Measurements from ENCODE around the gene TANGO6.
"Not testable (repeated sequence)": the region's sequence is repeated elsewhere in the genome, so short reads cannot be mapped to it uniquely, and the experiment has no call there.

Gene TANGO6

DNA sequence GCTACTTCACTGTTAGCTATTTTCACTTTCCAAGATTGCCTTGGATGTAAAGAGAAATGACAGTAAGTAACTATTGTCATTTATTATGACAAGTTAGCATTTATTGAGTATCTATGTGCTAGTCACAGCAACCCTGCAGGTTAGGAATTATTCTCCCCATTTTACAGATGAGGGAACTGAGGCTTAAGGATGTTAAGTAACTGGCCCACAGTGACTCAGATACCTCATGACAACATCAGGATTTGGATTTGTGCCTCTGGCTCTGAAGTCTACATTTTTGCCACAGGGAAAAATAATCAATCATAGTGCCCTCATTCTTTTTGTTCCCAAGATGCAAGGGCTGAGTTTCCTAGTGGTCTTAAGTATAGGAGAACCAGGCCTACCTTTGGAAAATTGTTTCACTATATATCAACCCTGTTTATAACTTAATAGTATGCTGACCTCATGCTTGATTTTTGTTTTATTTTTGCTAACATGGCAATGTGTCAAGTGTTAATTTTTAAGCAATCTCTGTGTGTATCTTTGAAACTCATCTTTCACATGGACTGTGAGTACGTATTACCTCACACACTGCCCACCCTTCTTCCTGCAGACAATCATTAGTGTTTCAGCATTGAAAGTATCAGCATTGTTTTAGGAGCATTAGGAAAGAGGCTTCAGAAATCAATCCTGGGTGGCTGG lies 105.0 kb downstream of the TANGO6 start:
- DNase-seq (ENCODE audit: low read depth): no peak
- no peak overlapping the region for H3K4me3 ChIP-seq (ENCODE audit: low read depth, low read length)

DNA sequence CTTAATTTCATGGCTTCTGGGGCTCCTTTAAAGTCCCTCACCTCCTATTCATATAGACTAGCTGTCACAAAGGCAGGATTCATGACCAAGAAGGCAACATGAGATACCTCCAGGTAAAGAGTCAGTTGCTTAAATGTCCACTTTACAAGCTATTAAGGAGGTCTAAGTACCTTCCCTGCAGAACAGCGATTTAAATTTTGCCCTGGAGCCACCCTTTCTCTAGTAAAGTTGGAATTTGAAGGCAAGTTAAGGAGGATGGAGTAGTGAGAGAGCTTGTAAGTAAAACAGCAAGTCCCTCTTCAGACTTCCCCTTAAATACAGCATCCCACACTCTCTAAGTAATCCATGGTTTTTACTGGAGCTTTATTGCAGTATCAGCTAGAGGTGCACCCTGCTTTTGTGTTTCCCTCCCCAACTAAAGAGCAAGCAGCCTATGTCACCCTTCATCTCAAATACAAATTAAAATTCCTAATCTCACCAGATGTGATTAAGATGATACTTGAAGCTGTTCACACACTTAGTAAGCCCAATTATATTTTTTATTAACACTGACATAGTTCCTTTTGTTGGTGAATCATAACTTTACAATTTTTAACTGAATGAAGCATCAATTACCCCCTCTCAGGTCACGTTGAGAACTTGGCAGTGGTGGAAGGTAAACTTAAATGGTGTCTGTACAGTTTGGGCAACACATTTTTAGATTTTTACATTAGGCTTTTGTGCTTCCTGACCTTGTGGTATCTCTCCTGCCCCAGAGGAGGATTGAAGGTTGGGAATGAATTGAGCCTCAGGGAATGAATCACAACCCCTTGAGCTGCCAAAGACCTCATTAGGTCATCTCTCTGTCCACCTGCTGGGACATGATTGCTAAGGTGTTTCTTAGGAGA lies 108.9 kb downstream of the TANGO6 start:
- DNase-seq (ENCODE audit: low read depth): no peak
- H3K4me3 ChIP-seq (ENCODE audit: low read depth, low read length): no peak overlapping the region

- H3K4me3 ChIP-seq (ENCODE audit: low read depth, low read length): no peak overlapping the region
- DNase-seq (ENCODE audit: low read depth): no peak
These were observed 111.7 kb downstream of the TANGO6 start for GRCh38 chr16:68954911-68955635.

DNA sequence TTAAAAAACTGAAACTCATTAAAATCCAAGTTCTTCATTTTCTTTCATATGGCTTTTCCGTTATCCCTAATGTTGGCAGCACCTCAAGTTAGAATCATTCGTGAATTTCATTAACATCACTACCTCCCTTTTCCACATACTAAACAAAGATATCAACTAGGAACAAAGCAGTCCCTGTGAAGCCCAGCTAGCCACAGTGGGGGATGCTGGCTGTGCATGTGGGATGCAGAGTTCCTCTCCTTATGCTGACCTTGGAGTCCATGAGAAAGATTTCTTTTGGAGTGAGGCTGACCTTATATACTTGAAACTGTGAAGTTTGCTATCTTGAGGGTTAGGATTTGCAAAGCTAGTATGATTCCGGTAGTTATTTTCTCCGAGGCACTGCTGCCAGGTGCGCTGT lies 117.6 kb downstream of the TANGO6 start:
- no peak overlapping the region for H3K4me3 ChIP-seq (ENCODE audit: low read depth, low read length)

GRCh38 chr16:68961778-68962402 lies 118.6 kb downstream of the TANGO6 start:
- no peak overlapping the region for H3K4me3 ChIP-seq (ENCODE audit: low read depth, low read length)
- DNase-seq (ENCODE audit: low read depth): no peak

More for the DNA sequence above, 117.6 kb downstream of the TANGO6 start:
- DNase-seq (ENCODE audit: low read depth): no peak

- H3K4me3 ChIP-seq (ENCODE audit: low read depth, low read length): no peak overlapping the region
- DNase-seq (ENCODE audit: low read depth): no peak
These were observed 126.0 kb downstream of the TANGO6 start for GRCh38 chr16:68969338-68969737.

DNA sequence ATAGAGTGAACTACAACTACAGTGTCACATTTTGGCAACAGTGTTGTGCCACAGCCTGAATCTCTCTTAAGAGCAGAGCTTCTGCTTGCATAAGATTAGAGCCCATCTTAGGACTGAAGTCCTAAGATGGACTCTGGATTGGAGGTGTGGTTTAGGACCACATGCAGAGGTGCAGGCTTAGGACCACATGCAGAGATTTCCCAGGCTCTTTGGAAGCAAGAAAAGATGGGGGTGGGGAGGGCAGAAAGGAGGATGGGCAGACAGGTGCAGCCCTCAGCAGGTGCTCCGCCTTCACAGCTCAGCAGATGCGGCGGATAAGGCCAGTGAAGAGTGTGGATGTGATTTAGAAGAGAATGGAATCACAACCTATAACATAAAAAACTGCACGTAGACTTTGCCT lies 128.7 kb downstream of the TANGO6 start:
- H3K4me3 ChIP-seq (ENCODE audit: low read depth, low read length): no peak overlapping the region
- DNase-seq (ENCODE audit: low read depth): no peak

GRCh38 chr16:68972720-68973119 lies 129.4 kb downstream of the TANGO6 start:
- peak; percentile 33 for DNase-seq (ENCODE audit: low read depth)
- no peak overlapping the region for H3K4me3 ChIP-seq (ENCODE audit: low read depth, low read length)

- H3K4me3 ChIP-seq (ENCODE audit: low read depth, low read length): no peak overlapping the region
- DNase-seq (ENCODE audit: low read depth): no peak
These were observed 130.3 kb downstream of the TANGO6 start for GRCh38 chr16:68973611-68974120.

GRCh38 chr16:68978303-68978954 lies 135.1 kb downstream of the TANGO6 start:
- no peak for DNase-seq (ENCODE audit: low read depth)
- H3K4me3 ChIP-seq (ENCODE audit: low read depth, low read length): no peak overlapping the region

GRCh38 chr16:68980695-68981315 lies 137.5 kb downstream of the TANGO6 start:
- DNase-seq (ENCODE audit: low read depth): no peak
- H3K4me3 ChIP-seq (ENCODE audit: low read depth, low read length): no peak overlapping the region

DNA sequence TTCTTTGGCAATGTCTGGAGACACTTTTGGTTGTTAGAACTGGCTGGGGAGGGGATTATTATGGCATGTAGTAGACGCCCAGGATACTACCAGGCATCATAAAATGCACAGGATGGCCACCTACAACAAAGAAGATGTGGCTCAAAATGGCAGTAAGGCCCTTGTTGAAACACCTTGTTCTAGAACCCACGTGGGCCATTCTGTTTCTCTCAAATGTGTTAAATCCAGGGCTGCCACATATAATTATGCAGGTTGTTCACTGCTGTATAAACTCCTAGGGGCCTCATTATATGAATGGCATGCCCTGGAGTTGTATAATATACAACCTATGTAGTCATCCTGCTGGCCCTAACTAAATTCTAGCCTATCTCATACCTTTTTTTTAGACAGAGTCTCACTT lies 138.6 kb downstream of the TANGO6 start:
- no peak overlapping the region for H3K4me3 ChIP-seq (ENCODE audit: low read depth, low read length)
- DNase-seq (ENCODE audit: low read depth): no peak

GRCh38 chr16:68984467-68984866 lies 141.1 kb downstream of the TANGO6 start:
- H3K4me3 ChIP-seq (ENCODE audit: low read depth, low read length): no peak overlapping the region
- no peak for DNase-seq (ENCODE audit: low read depth)

- H3K4me3 ChIP-seq (ENCODE audit: low read depth, low read length): no peak overlapping the region
- no peak for DNase-seq (ENCODE audit: low read depth)
These were observed 141.9 kb downstream of the TANGO6 start for GRCh38 chr16:68985268-68985667.

DNA sequence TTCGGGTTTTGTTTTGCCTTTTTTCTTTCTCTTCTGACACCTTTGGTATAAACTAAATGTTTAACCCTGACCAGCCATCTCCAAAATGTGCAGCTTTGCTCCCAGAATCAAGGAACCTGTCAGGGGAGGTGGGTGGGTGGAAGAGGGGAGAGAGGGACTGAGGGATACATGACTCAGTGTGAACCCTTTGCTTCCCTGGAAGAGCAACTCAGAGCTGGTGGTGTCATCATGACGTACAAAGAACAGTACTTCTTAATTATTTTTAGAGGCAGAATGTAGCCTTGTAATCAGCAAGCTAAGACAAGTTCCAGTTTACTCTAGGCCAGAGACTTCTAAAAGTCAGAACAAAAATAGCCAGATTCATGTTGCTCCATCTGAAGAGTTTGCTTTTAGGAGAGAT lies 142.5 kb downstream of the TANGO6 start:
- H3K4me3 ChIP-seq (ENCODE audit: low read depth, low read length): no peak overlapping the region
- peak; percentile 58 for DNase-seq (ENCODE audit: low read depth)

DNA sequence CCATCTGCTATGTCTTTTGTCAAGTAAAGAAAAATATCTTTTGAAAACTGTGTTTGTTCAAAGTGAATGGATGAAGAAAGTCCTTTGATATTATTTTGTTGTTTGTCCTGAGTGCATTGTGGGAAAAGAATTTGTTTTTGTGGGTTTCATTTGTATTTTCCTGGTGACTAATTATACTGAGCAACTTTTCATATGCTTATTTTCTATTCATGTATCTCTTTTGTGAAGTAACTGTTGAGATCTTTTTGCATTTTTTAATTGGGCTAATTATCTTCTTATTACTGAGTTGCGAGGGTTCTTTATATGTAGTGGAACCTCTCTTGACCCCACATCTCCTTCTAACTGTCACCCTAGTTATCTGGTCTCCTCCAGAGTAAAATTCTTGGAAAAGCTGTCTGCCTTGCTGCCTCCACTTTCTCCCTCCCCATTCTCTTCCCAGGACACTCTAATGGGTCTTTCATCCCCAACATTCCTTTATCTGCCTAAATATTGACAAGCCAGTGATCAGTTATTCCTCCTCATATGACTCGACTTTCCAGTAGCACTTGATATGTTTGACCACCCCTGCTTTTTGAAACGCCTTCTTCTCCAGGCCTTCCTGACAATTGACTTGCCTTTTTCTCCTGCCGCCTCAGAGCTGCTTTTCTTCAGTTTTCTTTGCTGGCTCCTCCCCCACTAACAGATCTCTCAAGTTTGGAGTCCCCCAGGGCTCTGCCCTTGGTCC lies 144.6 kb downstream of the TANGO6 start:
- no peak for DNase-seq (ENCODE audit: low read depth)
- no peak overlapping the region for H3K4me3 ChIP-seq (ENCODE audit: low read depth, low read length)

- DNase-seq (ENCODE audit: low read depth): not testable (repeated sequence)
These were observed 147.0 kb downstream of the TANGO6 start for GRCh38 chr16:68990172-68990845.

More at GRCh38 chr16:68990172-68990845, 147.0 kb downstream of the TANGO6 start:
- H3K4me3 ChIP-seq (ENCODE audit: low read depth, low read length): not testable (repeated sequence)
